ENCODE data around the gene DISP1. TPM values are rescaled to one million over a fixed set of nuclear protein-coding genes. Genes with fewer than 3 reads are reported as not detected.
"Not testable (repeated sequence)": the region's sequence is repeated elsewhere in the genome, so short reads cannot be mapped to it uniquely, and the experiment has no call there.

The DISP1 gene
- total RNA-seq, 2 donors from 2014 or later = 2.2 to 2.9 TPM

- H3K27me3 Mint-ChIP-seq; H3K36me3 Mint-ChIP-seq; ATAC-seq; H3K4me3 Mint-ChIP-seq; DNase-seq (ENCODE audit: low spot score); H3K9me3 Mint-ChIP-seq; H3K4me1 Mint-ChIP-seq (ENCODE audit: low read depth in 2 of 2); H3K27ac Mint-ChIP-seq: not testable (repeated sequence)
Observed at GRCh38 chr1:222850550-222850949, 35.7 kb downstream of the DISP1 start.

GRCh38 chr1:222852326-222852725, 37.5 kb downstream of the DISP1 start:
- Mint-ChIP-seq H3K4me1 (ENCODE audit: low read depth in 2 of 2) (peaks cover 0 to 3% of the 10 kb centered on the region in 2 donors), H3K36me3 (peaks cover 5% of the 10 kb centered on the region), H3K4me3 (no peak overlapping the region), H3K27ac (no peak overlapping the region), H3K9me3 (no peaks in the 10 kb centered on the region), H3K27me3 (no peaks in the 10 kb centered on the region)
- ATAC-seq = no peak
- no peak for DNase-seq (ENCODE audit: low spot score)

- H3K27ac Mint-ChIP-seq = no peak overlapping the region
- H3K27me3 Mint-ChIP-seq = no peaks in the 10 kb centered on the region
- no peak for DNase-seq (ENCODE audit: low spot score)
- no peaks in the 10 kb centered on the region for H3K36me3 Mint-ChIP-seq
- ATAC-seq = no peak
- H3K9me3 Mint-ChIP-seq = no peaks in the 10 kb centered on the region
- peaks cover 6 to 7% of the 10 kb centered on the region in 2 donors for H3K4me1 Mint-ChIP-seq (ENCODE audit: low read depth in 2 of 2)
- no peak overlapping the region for H3K4me3 Mint-ChIP-seq
Observed at GRCh38 chr1:222861062-222861461, 46.2 kb downstream of the DISP1 start.

Other genes starting within 250 kb of the DISP1 start
- 10 to 100 TPM; 13.3 to 27.6 TPM for gene TAF1A, start 225.1 kb upstream of the DISP1 start, total RNA-seq
- gene MIA3, start 196.9 kb upstream of the DISP1 start, total RNA-seq = 10 to 100 TPM; 41.0 to 43.6 TPM
- 10 to 100 TPM; 30.5 to 42.5 TPM for gene AIDA, start 102.5 kb upstream of the DISP1 start, total RNA-seq
- 10 to 100 TPM; 36.3 to 38.9 TPM for gene BROX, start 102.5 kb upstream of the DISP1 start, total RNA-seq
- under 1 TPM in 1 of 2 donors, not detected in 1; 0.98 TPM for gene FAM177B, start 77.8 kb upstream of the DISP1 start, total RNA-seq

Data from natural killer cell treated with Interleukin-12 subunit alpha and Interleukin-12 subunit beta and Interleukin-15 and Interleukin-18, amount 100 ng/mL, for 72 hours (primary cell).